ENCODE data around the gene GOLGA6L7.
"Not testable (repeated sequence)": the region's sequence is repeated elsewhere in the genome, so short reads cannot be mapped to it uniquely, and the experiment has no call there.

Gene GOLGA6L7

GRCh38 chr15:28843520-28843919 lies 4.9 kb downstream of the GOLGA6L7 start:
- DNase-seq, result not testable (repeated sequence)

DNA sequence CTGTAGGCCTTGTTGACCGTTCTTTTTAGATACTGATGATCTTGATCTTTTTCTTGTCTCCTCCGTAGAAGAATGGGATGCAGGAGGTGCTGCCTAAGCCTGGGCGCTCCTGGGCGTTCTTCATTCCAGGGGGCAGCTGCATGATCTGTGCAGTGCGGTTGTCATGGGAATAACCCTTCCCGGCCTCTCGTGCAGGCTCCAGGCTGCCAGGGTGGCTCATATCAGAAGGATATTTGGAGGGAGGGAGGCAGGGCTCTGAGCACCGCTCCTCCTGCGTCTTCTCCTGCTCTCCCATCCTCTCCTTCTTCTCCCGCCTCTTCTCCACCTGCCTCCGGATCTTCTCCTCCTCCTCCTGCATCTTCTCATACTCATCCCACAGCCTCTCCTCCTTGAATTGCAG lies 6.2 kb downstream of the GOLGA6L7 start:
- not testable (repeated sequence) for DNase-seq

GRCh38 chr15:28840285-28840684 lies 8.2 kb downstream of the GOLGA6L7 start:
- DNase-seq, result not testable (repeated sequence)

- not testable (repeated sequence) for DNase-seq
Measured at GRCh38 chr15:28834957-28835585, 13.4 kb downstream of the GOLGA6L7 start.

- DNase-seq, result peak; percentile 67
Measured at GRCh38 chr15:28831897-28832587, 16.4 kb downstream of the GOLGA6L7 start.

DNA sequence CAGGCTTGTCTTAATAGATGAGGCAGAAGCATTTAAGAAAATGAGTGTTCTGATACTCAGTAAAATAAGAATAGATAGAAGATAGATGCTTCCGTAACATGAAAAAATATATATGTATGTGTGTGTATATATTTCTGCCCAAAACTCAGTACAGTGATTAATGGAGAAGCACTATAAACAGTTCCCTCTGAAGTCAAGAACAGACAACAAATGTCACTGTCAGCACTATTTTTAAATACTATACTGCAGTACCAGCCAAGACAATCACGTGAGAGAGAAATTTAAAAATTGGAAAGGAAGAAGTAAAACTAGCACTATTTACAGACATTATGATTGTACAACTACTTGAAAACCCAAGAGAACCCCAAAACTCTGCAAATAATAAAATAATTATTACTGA lies 27.0 kb downstream of the GOLGA6L7 start:
- not testable (repeated sequence) for DNase-seq

DNA sequence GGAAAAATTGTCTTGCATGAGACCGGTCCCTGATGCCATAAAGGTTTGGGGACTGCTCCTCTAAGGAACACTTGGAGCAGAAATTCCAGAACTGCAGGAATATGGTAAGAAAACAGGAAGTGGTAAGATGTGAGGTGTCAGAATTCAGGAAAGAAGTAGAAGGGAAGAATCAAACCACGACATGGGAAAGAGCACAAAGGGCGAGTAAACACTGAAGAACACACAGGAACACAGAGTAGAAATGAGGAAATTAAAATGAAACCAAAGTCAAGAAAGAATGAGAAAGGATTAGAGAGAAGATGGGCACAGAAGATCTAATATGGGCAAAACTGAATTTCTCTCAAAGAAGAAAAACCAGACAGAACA lies 28.5 kb downstream of the GOLGA6L7 start:
- not testable (repeated sequence) for DNase-seq

DNA sequence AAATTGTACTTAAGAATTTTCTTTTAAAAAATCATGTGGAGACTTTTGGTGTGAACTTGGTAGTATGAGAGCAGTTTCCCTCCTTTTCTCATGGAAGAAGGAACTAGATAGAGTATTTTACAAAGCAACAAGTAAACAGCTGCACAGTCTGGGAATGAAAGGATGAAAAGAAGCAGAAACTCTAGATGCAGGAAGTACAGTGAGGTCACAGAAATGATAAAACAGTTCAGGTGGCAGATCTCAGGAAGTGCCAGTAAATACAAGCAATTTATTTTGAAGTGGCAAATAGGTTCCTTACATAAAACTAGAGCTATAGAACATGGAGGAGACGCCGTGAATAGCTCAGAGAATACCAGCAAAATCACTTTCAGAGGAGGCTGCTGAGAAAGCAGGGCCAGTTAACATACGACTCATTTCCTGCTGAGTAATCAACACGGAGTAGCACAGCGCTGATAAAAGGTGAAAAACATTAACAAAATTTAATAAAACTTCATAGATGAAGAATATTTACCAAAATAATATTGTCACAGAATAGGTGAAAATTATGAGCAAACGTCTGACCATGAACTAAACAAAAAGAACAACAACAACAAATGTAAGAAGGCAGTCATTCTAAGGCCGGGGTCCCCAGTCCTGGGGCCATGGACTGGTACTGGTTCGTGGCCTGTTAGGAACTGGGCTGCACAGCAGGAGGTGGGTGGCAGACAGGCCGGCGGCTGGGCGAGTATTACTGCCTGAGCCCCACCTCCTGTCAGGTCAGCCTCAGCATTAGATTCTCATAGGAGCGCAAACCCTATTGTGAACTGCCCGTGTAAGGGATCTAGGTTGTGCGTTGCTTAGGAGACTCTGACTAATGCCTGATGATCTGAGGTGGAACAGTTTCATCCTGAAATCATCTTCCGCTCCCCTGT lies 29.2 kb downstream of the GOLGA6L7 start:
- DNase-seq, result peak; percentile 17

GRCh38 chr15:28818168-28818567 lies 30.3 kb downstream of the GOLGA6L7 start:
- not testable (repeated sequence) for DNase-seq

DNA sequence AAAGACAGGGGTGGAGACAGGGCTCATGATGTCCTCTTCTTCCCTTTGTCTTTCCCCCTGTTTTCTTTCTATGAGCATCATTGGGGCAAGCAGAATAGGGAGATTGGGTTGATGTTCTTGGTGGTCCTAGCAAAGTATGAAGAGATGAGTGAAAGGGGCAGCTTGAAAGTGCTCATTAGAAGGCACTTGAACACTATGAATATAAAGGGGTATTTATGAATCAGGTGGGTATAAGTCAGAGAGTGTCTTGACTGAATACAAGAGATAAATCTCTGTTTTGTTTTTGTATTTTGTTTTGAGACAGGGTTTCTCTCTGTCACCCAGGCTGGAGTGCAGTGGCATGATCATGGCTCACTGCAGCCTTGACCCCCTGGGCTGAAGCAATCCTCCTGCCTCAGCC lies 34.4 kb downstream of the GOLGA6L7 start:
- DNase-seq, result not testable (repeated sequence)

DNA sequence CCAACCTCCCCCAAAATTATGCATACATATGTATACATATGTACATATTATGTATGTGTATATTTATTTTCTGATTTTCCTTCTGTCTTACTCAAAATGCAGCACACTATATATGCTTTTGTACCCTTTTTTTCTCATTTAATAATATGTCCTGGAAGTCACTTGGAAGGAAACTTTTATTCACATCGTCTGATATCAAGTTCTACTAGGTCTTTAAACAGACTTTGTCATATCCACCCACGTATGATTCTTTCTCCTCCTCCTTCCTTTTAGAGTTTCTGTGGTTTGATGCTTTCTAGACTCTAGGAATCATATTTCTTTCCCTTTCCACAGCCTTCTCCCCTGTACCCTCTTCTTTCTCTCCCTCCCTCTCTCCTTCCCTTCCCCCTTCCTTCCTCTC lies 35.1 kb downstream of the GOLGA6L7 start:
- not testable (repeated sequence) for DNase-seq

GRCh38 chr15:28811852-28812550 lies 36.4 kb downstream of the GOLGA6L7 start:
- DNase-seq, result not testable (repeated sequence)

- not testable (repeated sequence) for DNase-seq
Measured at GRCh38 chr15:28810444-28810843, 38.0 kb downstream of the GOLGA6L7 start.

- not testable (repeated sequence) for DNase-seq
Measured at GRCh38 chr15:28808136-28808535, 40.3 kb downstream of the GOLGA6L7 start.

- not testable (repeated sequence) for DNase-seq
Measured at GRCh38 chr15:28800366-28800765, 48.1 kb downstream of the GOLGA6L7 start.

DNA sequence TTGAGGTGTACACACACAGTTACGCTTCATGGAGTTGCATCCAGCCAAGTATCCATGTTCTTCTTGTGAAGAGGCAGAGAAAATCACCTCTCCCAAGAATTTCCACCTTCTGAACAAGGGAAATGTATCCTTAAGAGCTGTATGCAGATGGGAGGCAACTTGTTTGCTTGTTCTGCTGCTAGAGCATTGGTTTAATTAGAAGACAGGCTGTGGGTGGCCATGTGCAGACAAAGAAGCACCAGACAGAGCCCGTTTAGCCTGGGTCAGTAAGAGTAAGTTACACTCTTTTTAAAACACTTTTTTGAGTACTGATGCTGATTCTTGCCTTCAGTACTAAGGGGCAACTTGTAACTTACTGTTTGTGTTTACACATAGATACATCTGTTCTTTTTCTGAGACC lies 50.2 kb downstream of the GOLGA6L7 start:
- not testable (repeated sequence) for DNase-seq

DNA sequence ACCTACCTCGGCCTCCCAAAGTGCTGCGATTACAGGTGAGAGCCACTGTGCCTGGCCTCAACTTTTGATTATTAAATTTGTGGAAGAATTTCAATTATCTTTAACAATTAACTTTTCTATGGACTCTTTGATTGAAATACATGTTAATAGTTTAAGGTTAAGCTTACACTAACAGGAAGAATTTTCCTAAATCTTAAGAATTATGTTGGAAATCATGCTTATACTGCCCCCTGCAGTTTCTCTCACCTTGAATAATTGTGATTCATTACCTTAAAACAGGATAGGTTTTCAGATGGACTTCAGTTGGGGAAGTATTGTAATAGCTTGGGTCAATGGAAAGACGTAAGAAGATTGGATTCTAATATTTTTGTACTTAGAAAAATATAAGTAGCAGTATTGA lies 54.2 kb downstream of the GOLGA6L7 start:
- not testable (repeated sequence) for DNase-seq
